ENCODE data around the gene SLC38A2.

Gene SLC38A2

DNA sequence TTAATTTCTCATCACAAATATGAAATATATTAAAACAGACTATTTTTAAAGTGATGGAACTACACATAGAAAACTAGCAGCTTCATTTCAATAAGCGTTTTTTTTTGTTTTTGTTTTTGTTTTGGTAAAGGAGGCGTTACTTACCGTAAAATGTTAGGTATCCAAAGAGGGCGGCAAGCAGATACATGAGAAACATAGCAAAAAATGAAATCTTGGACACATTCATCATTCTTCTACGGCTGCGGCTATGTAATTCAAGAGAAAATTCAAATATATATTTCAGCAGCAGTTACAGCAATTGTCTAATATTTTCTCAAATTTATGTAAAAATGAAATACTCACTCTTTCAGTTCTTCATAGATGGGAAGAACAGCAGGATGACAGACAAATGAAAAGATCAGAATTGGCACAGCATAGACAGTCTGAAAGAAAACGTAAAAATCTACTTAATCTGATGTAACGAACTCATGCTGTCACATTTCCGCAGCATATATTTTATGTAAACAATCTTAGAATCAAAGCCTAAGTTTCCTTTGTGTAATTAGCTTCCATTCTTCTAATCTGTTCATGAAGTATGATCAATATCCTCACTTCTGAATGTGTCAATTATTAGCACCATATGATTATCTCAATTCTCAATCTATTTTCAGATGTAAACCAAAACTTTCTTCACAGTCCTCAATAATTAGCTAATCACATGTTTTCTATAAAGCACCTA, 8.8 kb downstream of the SLC38A2 start:
- Histone ChIP-seq H3K9me2 (replicated peaks; ENCODE audit: control insufficient read depth, low read length) (no peaks in the 10 kb centered on the region), H3K4me1 (ENCODE audit: control insufficient read depth, low read length) (no peaks in the 10 kb centered on the region), H3K79me2 (ENCODE audit: control insufficient read depth, low read length) (peaks cover 9% of the 10 kb centered on the region), H3K27me3 (ENCODE audit: control insufficient read depth, low read length) (no peaks in the 10 kb centered on the region), H3K36me3 (ENCODE audit: control insufficient read depth, low read length) (peaks cover 100% of the 10 kb centered on the region), H3K4me3 (ENCODE audit: low read length) (no peak overlapping the region), H3F3A (ENCODE audit: control insufficient read depth, insufficient read depth) (peaks cover 16% of the 10 kb centered on the region), H3K4me2 (ENCODE audit: low read length) (no peak overlapping the region), H3K9me3 (ENCODE audit: control insufficient read depth, insufficient read depth, low read length) (no peaks in the 10 kb centered on the region), H3K27ac (ENCODE audit: low read depth, low read length) (no peak overlapping the region), H4K20me1 (ENCODE audit: control insufficient read depth, insufficient read depth, low read depth, low read length) (peaks cover 3% of the 10 kb centered on the region; the same call in 1 of the 2 replicates)
- TF ChIP-seq EZH2phosphoT487 (IDR thresholded peaks at IDR 0.05; ENCODE audit: borderline replicate concordance, low read length), result no peak
- TF ChIP-seq CTCF (IDR thresholded peaks at IDR 0.05; ENCODE audit: low read depth, low read length, poor library complexity, severe bottlenecking), result no peak

- H3K36me3 ChIP-seq (ENCODE audit: control insufficient read depth, low read length), result peaks cover 97% of the 10 kb centered on the region
- peaks cover 3% of the 10 kb centered on the region; the same call in 1 of the 2 replicates for H4K20me1 ChIP-seq (ENCODE audit: control insufficient read depth, insufficient read depth, low read depth, low read length)
- H3K9me2 ChIP-seq (replicated peaks; ENCODE audit: control insufficient read depth, low read length), result no peaks in the 10 kb centered on the region
- H3K27ac ChIP-seq (ENCODE audit: low read depth, low read length), result no peak overlapping the region
- 0 out of 2 replicates have a peak, but pooled peaks cover 5% of the 10 kb centered on the region for H3K79me2 ChIP-seq (ENCODE audit: control insufficient read depth, low read length)
- no peak overlapping the region for H3K4me2 ChIP-seq (ENCODE audit: low read length)
- peaks cover 23% of the 10 kb centered on the region for H3F3A ChIP-seq (ENCODE audit: control insufficient read depth, insufficient read depth)
- no peak overlapping the region for H3K4me3 ChIP-seq (ENCODE audit: low read length)
- TF ChIP-seq CTCF (IDR thresholded peaks at IDR 0.05; ENCODE audit: low read depth, low read length, poor library complexity, severe bottlenecking) (no peak), EZH2phosphoT487 (IDR thresholded peaks at IDR 0.05; ENCODE audit: borderline replicate concordance, low read length) (no peak)
- no peaks in the 10 kb centered on the region for H3K9me3 ChIP-seq (ENCODE audit: control insufficient read depth, insufficient read depth, low read length)
- no peaks in the 10 kb centered on the region for H3K4me1 ChIP-seq (ENCODE audit: control insufficient read depth, low read length)
- H3K27me3 ChIP-seq (ENCODE audit: control insufficient read depth, low read length), result no peaks in the 10 kb centered on the region
Measured at GRCh38 chr12:46362895-46363581, 9.5 kb downstream of the SLC38A2 start.

DNA sequence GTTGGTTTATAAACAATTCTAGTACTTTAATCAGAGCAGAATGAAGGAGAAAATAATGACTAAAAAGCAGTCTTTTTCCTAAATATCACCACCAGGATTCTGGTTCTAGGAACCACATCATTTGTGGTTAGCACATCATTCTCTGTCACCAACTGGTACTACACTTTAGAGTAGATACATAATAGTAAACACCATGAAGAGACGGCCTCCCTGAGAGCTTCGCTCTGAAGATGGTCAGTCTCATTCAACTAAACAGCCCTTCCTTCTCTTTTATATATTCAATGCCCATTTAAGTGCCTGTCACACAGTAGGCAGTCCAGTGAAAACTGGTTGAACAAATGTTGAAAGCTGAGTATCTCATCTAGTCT, 10.9 kb downstream of the SLC38A2 start:
- Histone ChIP-seq H3K4me2 (ENCODE audit: low read length) (no peak overlapping the region), H3K4me3 (ENCODE audit: low read length) (no peak overlapping the region)
- no peak for TF ChIP-seq EZH2phosphoT487 (IDR thresholded peaks at IDR 0.05; ENCODE audit: borderline replicate concordance, low read length)
- TF ChIP-seq CTCF (IDR thresholded peaks at IDR 0.05; ENCODE audit: low read depth, low read length, poor library complexity, severe bottlenecking), result no peak

More for the DNA sequence above, 10.9 kb downstream of the SLC38A2 start:
- Histone ChIP-seq H4K20me1 (ENCODE audit: control insufficient read depth, insufficient read depth, low read depth, low read length) (peaks cover 3% of the 10 kb centered on the region; the same call in 1 of the 2 replicates), H3K9me3 (ENCODE audit: control insufficient read depth, insufficient read depth, low read length) (no peaks in the 10 kb centered on the region), H3K4me1 (ENCODE audit: control insufficient read depth, low read length) (no peaks in the 10 kb centered on the region), H3K27me3 (ENCODE audit: control insufficient read depth, low read length) (no peaks in the 10 kb centered on the region), H3K9me2 (replicated peaks; ENCODE audit: control insufficient read depth, low read length) (no peaks in the 10 kb centered on the region), H3K36me3 (ENCODE audit: control insufficient read depth, low read length) (peaks cover 83% of the 10 kb centered on the region), H3F3A (ENCODE audit: control insufficient read depth, insufficient read depth) (peaks cover 31% of the 10 kb centered on the region), H3K79me2 (ENCODE audit: control insufficient read depth, low read length) (no peaks in the 10 kb centered on the region), H3K27ac (ENCODE audit: low read depth, low read length) (no peak overlapping the region)

Data from DOHH2 (cell line).